Stimulated activated CD8-positive, alpha-beta memory T cell treated with anti-CD3 and anti-CD28 coated beads, Interleukin-7, amount 100 ng/mL, for 48 hours (primary cell): ENCODE measurements around the gene MSANTD2.

Experiments
- DNase-seq, 2 donors: peaks; one replicate each; pipeline ENCODE4 v3.0.0-alpha.2; 2020; ENCODE audit warnings: low read depth in 1 of 2; ENCODE audit errors: extremely low read depth in 1 of 2

The MSANTD2 gene

GRCh38 chr11:124800226-124800929 is at the start of gene MSANTD2:
Gene MSANTD2 (minus strand): TSS chr11:124800406. CDS start chr11:124800380, 26 bp downstream.
- peak; percentile 64 to 77 for DNase-seq

GRCh38 chr11:124846070-124846673 is 46.0 kb upstream of the MSANTD2 start:
- no peak for DNase-seq

- DNase-seq, result no peak
Measured at GRCh38 chr11:124844664-124845079, 44.5 kb upstream of the MSANTD2 start.

- no peak for DNase-seq
Measured at GRCh38 chr11:124843616-124843910, 43.4 kb upstream of the MSANTD2 start.

GRCh38 chr11:124842305-124842704 is 42.1 kb upstream of the MSANTD2 start:
- no peak for DNase-seq

GRCh38 chr11:124841840-124842239 is 41.6 kb upstream of the MSANTD2 start:
- no peak for DNase-seq

- DNase-seq, result no peak
Measured at GRCh38 chr11:124841201-124841600, 41.0 kb upstream of the MSANTD2 start.

- DNase-seq, result no peak
Measured at GRCh38 chr11:124840666-124841065, 40.5 kb upstream of the MSANTD2 start.

GRCh38 chr11:124839972-124840621 is 39.9 kb upstream of the MSANTD2 start:
- DNase-seq, result no peak

GRCh38 chr11:124839128-124839971 is 39.1 kb upstream of the MSANTD2 start:
- DNase-seq, result no peak

GRCh38 chr11:124838805-124839127 is 38.6 kb upstream of the MSANTD2 start:
- no peak for DNase-seq

GRCh38 chr11:124837491-124837856 is 37.3 kb upstream of the MSANTD2 start:
- no peak for DNase-seq

- DNase-seq, result no peak
Measured at GRCh38 chr11:124835918-124836317, 35.7 kb upstream of the MSANTD2 start.

- DNase-seq, result no peak
Measured at GRCh38 chr11:124834526-124835180, 34.4 kb upstream of the MSANTD2 start.

GRCh38 chr11:124832571-124832970 is 32.4 kb upstream of the MSANTD2 start:
- no peak for DNase-seq

- no peak for DNase-seq
Measured at GRCh38 chr11:124831897-124832296, 31.7 kb upstream of the MSANTD2 start.

- DNase-seq, result no peak
Measured at GRCh38 chr11:124830749-124831148, 30.5 kb upstream of the MSANTD2 start.

GRCh38 chr11:124829986-124830385 is 29.8 kb upstream of the MSANTD2 start:
- no peak for DNase-seq

- DNase-seq, result no peak
Measured at GRCh38 chr11:124825876-124826275, 25.7 kb upstream of the MSANTD2 start.

GRCh38 chr11:124823512-124824376 is 23.5 kb upstream of the MSANTD2 start:
- no peak for DNase-seq
